CD4-positive, CD25-positive, alpha-beta regulatory T cell (primary cell): ENCODE data around the gene ESYT2. TPM values are rescaled to one million over a fixed set of nuclear protein-coding genes. Genes with fewer than 3 reads are reported as not detected.

ENCODE experiments used
- ATAC-seq, 2 donors: fragments of 150-1000 bp; cut with Tn5 transposase; one replicate each; pipeline ENCODE4 v1.10.0; 2021; ENCODE audit warnings: low read depth in 2 of 2, moderate number of reproducible peaks in 2 of 2, moderate library complexity in 1 of 2
- DNase-seq, 3 donors: peaks; one replicate each; pipeline versions ENCODE4 v3.0.0 to v3.0.0-alpha.2; 2012 to 2022; ENCODE audit warnings: mixed read lengths in 1 of 3
- H3K27ac ChIP-seq: one replicate; pipeline ENCODE4 v1.7.0; 2013; ENCODE audit warnings: mild to moderate bottlenecking, low read length; ENCODE audit not compliant: insufficient read depth, poor library complexity, severe bottlenecking
- H3K27me3 ChIP-seq: one replicate; pipeline ENCODE4 v1.7.0; 2013; ENCODE audit warnings: low read length; ENCODE audit not compliant: control insufficient read depth, insufficient read depth
- H3K36me3 ChIP-seq: one replicate; pipeline ENCODE4 v1.7.0; 2013; ENCODE audit warnings: mild to moderate bottlenecking, low read length, moderate library complexity; ENCODE audit not compliant: control insufficient read depth, insufficient read depth
- H3K4me1 ChIP-seq: 2 replicates; pipeline ENCODE4 v1.7.0; 2013; ENCODE audit warnings: mild to moderate bottlenecking, low read length; ENCODE audit not compliant: insufficient read depth, control insufficient read depth, poor library complexity, severe bottlenecking
- H3K4me3 ChIP-seq: one replicate; pipeline ENCODE4 v1.7.0; 2013; ENCODE audit warnings: low read depth, mild to moderate bottlenecking, low read length, moderate library complexity
- H3K9me3 ChIP-seq, 2 experiments: 1 replicate in 1 of 2; 2 replicates in 1 of 2; pipeline ENCODE4 v1.7.0; 2013; ENCODE audit warnings: low read length in 2 of 2, mild to moderate bottlenecking in 1 of 2, moderate library complexity in 1 of 2; ENCODE audit not compliant: control insufficient read depth in 2 of 2
- H3K27ac Mint-ChIP-seq, 3 donors: one replicate each; pipeline ENCODE4 v1.8.0; 2020 to 2022; ENCODE audit warnings: mild to moderate bottlenecking in 3 of 3, mixed read lengths in 3 of 3, moderate library complexity in 2 of 3
- H3K27me3 Mint-ChIP-seq: one replicate; pipeline ENCODE4 v1.8.0; 2022; ENCODE audit warnings: mild to moderate bottlenecking, mixed read lengths
- H3K36me3 Mint-ChIP-seq: one replicate; pipeline ENCODE4 v1.8.0; 2020; ENCODE audit warnings: mixed read lengths
- H3K4me1 Mint-ChIP-seq, 4 donors: one replicate each; pipeline ENCODE4 v1.8.0; 2020 to 2022; ENCODE audit warnings: mixed read lengths in 4 of 4, mild to moderate bottlenecking in 1 of 4
- H3K4me3 Mint-ChIP-seq, 4 donors: one replicate each; pipeline ENCODE4 v1.8.0; 2020 to 2022; ENCODE audit warnings: mild to moderate bottlenecking in 4 of 4, mixed read lengths in 4 of 4, moderate library complexity in 3 of 4
- H3K9me3 Mint-ChIP-seq, 7 donors: one replicate each; pipeline ENCODE4 v1.8.0; 2020 to 2022; ENCODE audit warnings: mixed read lengths in 7 of 7, mild to moderate bottlenecking in 3 of 7, moderate library complexity in 2 of 7
- polyA plus RNA-seq, 4 donors: library from polyadenylated mRNA; unstranded; fragments of 300-500 nt; fragmentation: Illumina TruSeq; gene quantifications; one replicate each; pipeline ENCODE4 v1.2.3, GENCODE V29; 2021
- total RNA-seq: library from RNA; stranded (reverse); gene quantifications from one replicate; pipeline ENCODE4 v1.2.3, GENCODE V29; 2022

ESYT2 gene
- total and polyA plus RNA-seq, 5 donors from 2014 or later, result 55.3 to 115 (median 71.4) TPM

DNA sequence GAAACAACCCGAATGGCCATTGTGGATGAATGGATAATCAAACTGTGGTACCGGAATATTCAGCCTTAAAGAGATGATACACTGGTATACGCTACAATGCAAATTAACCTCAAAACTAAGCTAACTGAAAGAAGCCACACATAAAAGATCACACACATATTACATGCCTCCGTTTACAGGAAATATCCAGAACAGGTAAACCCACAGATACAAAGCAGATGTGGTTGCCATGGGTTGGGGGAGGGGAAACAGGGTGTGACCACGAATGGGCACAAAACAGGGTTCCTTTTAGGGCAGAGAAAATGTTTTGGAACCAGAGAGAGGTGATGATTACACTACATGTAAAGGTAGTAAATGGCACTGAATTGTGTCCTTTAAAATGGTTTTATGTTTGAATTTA lies 16.6 kb downstream of the ESYT2 start:
- Histone ChIP-seq H3K9me3 (no peaks in the 10 kb centered on the region), H3K4me1 (peaks cover 92% of the 10 kb centered on the region), H3K27ac (peak overlapping the region; percentile 85), H3K4me3 (peak overlapping the region; percentile 53), H3K36me3 (peaks cover 21% of the 10 kb centered on the region), H3K27me3 (no peaks in the 10 kb centered on the region)
- H3K9me3 Mint-ChIP-seq, result no peaks in the 10 kb centered on the region
- no peaks in the 10 kb centered on the region for H3K27me3 Mint-ChIP-seq
- peaks cover 34% of the 10 kb centered on the region for H3K36me3 Mint-ChIP-seq
- ATAC-seq, result peak; percentile 80
- peak overlapping the region; percentile 94 to 99 (median 99) for H3K27ac Mint-ChIP-seq
- peaks cover 55 to 96% (median 78%) of the 10 kb centered on the region in 4 donors for H3K4me1 Mint-ChIP-seq
- peak; percentile 49 to 94 (median 92) for DNase-seq
- H3K4me3 Mint-ChIP-seq, result peak overlapping the region; percentile 79 to 93 (median 85)

DNA sequence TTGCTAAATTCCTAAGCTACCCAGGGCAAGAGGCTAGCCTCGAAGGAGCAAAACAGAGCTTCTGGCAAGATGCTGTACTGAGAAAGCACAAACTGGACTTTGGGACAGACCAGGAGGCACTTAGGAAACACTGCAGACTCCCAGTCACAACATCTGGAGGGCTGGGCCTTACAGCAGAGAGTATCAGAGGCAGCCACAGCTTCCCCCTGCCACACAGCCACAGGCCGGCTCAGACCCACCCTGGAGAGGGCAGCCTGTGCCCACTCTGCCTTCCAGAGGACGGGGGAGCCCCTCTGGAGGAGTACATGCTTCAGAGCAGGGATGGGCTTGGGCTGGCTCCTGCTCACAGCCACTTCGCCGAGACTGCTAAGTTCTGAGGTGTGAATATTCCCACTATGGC lies 17.4 kb downstream of the ESYT2 start:
- Histone ChIP-seq H3K27me3 (no peaks in the 10 kb centered on the region), H3K36me3 (peaks cover 25% of the 10 kb centered on the region), H3K4me1 (peaks cover 86% of the 10 kb centered on the region), H3K4me3 (peak overlapping the region; percentile 53), H3K27ac (peak overlapping the region; percentile 85), H3K9me3 (no peaks in the 10 kb centered on the region)
- ATAC-seq, result no peak
- Mint-ChIP-seq H3K27ac (peak overlapping the region; percentile 94 to 99 (median 99)), H3K36me3 (peaks cover 34% of the 10 kb centered on the region), H3K4me3 (peak overlapping the region; percentile 79 to 93 (median 85)), H3K27me3 (no peaks in the 10 kb centered on the region), H3K4me1 (peaks cover 51 to 91% (median 74%) of the 10 kb centered on the region in 4 donors), H3K9me3 (no peaks in the 10 kb centered on the region)
- DNase-seq, result no peak

DNA sequence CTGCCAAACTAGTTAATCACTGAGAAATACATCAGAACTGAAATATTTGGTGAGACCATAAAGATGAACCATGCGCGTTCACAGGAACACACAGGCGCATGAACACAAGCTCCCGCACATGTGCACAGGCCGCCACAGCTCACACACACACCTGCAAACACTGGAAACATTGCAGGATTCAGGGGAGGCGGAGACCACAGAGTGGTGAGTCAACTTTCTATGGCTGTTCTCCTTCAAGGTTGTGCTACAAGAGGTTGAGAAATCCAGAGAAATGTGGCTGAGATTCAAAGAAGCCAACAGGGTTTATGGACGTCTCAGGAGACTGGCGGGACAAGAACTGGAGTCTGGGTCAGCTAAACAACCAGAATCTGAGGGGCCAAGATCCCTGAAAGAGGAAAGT lies 17.8 kb downstream of the ESYT2 start:
- ATAC-seq, result no peak
- Histone ChIP-seq H3K27me3 (no peaks in the 10 kb centered on the region), H3K36me3 (peaks cover 25% of the 10 kb centered on the region), H3K4me1 (peaks cover 82% of the 10 kb centered on the region), H3K9me3 (no peaks in the 10 kb centered on the region), H3K4me3 (peak overlapping the region; percentile 53), H3K27ac (peak overlapping the region; percentile 85)
- peaks cover 34% of the 10 kb centered on the region for H3K36me3 Mint-ChIP-seq
- H3K4me1 Mint-ChIP-seq, result peaks cover 51 to 89% (median 70%) of the 10 kb centered on the region in 4 donors
- H3K27ac Mint-ChIP-seq, result peak overlapping the region; percentile 94 to 99 (median 99)
- H3K27me3 Mint-ChIP-seq, result no peaks in the 10 kb centered on the region
- peak overlapping the region; percentile 79 to 93 (median 85) for H3K4me3 Mint-ChIP-seq
- no peaks in the 10 kb centered on the region for H3K9me3 Mint-ChIP-seq
- DNase-seq, result no peak

DNA sequence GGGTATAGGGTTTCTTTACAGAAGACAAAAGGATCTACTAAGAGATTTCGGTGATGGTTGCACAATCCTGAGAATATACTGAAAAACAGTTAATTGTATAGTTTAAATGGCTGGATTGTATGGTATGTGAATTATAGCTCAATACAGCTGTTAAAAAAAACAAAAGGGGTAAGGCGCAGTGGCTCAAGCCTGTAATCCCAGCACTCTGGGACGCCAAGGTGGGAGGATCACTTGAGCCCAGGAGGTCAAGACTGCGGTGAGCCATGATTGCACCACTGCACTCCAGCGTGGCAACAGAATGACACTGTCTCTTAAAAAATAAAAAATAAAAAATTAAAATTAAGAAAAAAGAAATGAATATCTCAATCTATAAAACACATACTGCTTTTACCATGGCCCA lies 18.5 kb downstream of the ESYT2 start:
- no peak for DNase-seq
- peak overlapping the region; percentile 54 to 79 (median 76) for H3K4me3 Mint-ChIP-seq
- H3K27ac Mint-ChIP-seq, result peak overlapping the region; percentile 94 to 99 (median 99)

DNA sequence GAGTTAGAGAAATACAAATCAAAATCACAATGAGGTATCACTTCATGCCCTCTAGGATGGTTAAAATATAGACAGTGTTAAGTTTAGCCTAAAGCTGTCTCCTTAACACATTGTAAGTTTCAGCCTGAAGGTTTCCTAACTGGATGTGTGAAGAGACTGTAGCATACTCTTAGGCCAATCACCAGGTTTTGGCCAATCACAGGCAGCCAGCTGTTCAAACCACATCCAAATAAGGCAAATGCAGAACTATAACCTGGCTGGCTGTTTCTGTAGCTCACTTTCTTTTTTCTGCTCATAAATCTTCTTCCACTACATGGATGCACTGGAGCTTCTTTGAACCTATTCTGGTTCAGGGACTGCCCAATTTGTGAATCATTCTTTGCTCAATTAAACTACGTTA lies 19.7 kb downstream of the ESYT2 start:
- Mint-ChIP-seq H3K4me1 (peaks cover 54 to 87% (median 62%) of the 10 kb centered on the region in 4 donors), H3K9me3 (no peaks in the 10 kb centered on the region), H3K27ac (peak overlapping the region; percentile 90 to 99 (median 99)), H3K27me3 (no peaks in the 10 kb centered on the region), H3K36me3 (peaks cover 40% of the 10 kb centered on the region), H3K4me3 (peak overlapping the region; percentile 54 to 77 (median 66))
- Histone ChIP-seq H3K4me1 (peaks cover 63% of the 10 kb centered on the region), H3K27me3 (no peaks in the 10 kb centered on the region), H3K9me3 (no peaks in the 10 kb centered on the region), H3K4me3 (peak overlapping the region; percentile 49), H3K27ac (peak overlapping the region; percentile 85), H3K36me3 (peaks cover 29% of the 10 kb centered on the region)
- DNase-seq, result peak in 1 of 3 donors; percentile 61
- ATAC-seq, result peak in 1 of 2 donors; percentile 10

More for the DNA sequence above, 18.5 kb downstream of the ESYT2 start:
- Histone ChIP-seq H3K36me3 (peaks cover 25% of the 10 kb centered on the region), H3K4me3 (peak overlapping the region; percentile 53), H3K27ac (peak overlapping the region; percentile 85), H3K4me1 (peaks cover 76% of the 10 kb centered on the region), H3K9me3 (no peaks in the 10 kb centered on the region), H3K27me3 (no peaks in the 10 kb centered on the region)
- Mint-ChIP-seq H3K36me3 (peaks cover 38% of the 10 kb centered on the region), H3K4me1 (peaks cover 55 to 87% (median 67%) of the 10 kb centered on the region in 4 donors), H3K27me3 (no peaks in the 10 kb centered on the region), H3K9me3 (no peaks in the 10 kb centered on the region)
- ATAC-seq, result no peak

DNA sequence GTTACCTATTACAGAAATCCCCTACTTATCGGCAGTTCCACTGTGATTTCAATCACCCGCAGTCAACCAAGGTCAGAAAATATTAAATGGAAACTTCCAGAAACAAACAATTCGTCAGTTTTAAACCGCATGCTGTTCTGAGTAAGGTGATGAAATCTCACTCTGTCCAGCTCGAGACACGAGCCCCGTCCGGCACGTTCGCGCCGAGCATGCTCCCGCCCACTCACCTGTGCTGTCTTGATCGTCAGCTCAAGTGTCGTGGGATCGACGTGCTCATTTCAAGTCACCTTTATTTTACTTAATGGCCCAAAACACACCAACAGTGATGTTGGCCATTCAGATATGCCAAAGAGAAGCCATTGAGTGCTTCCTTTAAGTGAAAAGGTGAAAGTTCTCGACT lies 21.2 kb downstream of the ESYT2 start:
- Histone ChIP-seq H3K27me3 (no peaks in the 10 kb centered on the region), H3K4me3 (no peak overlapping the region), H3K36me3 (peaks cover 34% of the 10 kb centered on the region), H3K9me3 (no peaks in the 10 kb centered on the region), H3K27ac (peak overlapping the region; percentile 35), H3K4me1 (peaks cover 54% of the 10 kb centered on the region)
- H3K36me3 Mint-ChIP-seq, result peaks cover 39% of the 10 kb centered on the region
- no peaks in the 10 kb centered on the region for H3K27me3 Mint-ChIP-seq
- H3K27ac Mint-ChIP-seq, result peak overlapping the region in 2 of 3 donors; percentile 20 to 99
- H3K9me3 Mint-ChIP-seq, result no peaks in the 10 kb centered on the region
- DNase-seq (no peak), ATAC-seq (no peak)
- H3K4me1 Mint-ChIP-seq, result peaks cover 49 to 82% (median 57%) of the 10 kb centered on the region in 4 donors
- H3K4me3 Mint-ChIP-seq, result peak overlapping the region in 1 of 4 donors; percentile 58

DNA sequence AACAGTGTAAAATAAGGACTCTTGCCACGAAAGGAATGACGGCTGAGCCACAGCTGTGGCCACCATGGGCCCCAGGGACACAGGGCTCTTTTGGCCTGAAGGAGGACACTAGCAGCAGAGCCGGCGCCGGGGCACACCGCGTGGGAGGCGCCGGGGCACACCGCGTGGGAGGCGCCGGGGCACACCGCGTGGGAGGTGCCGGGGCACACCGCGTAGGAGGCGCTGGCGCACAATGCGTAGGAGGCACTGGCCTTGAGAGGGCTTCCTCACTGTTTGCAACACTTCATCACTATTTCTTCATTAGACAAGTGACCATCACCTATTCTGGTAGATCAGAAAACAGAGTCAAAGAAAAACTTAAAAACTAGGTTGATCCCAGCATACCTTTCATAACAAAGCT lies 23.4 kb downstream of the ESYT2 start:
- Mint-ChIP-seq H3K27me3 (no peaks in the 10 kb centered on the region), H3K27ac (no peak overlapping the region), H3K4me1 (peaks cover 41 to 82% (median 53%) of the 10 kb centered on the region in 4 donors), H3K36me3 (peaks cover 39% of the 10 kb centered on the region), H3K9me3 (no peaks in the 10 kb centered on the region), H3K4me3 (no peak overlapping the region)
- no peak overlapping the region for H3K4me3 ChIP-seq
- DNase-seq, result no peak
- peaks cover 52% of the 10 kb centered on the region for H3K4me1 ChIP-seq
- H3K36me3 ChIP-seq, result peaks cover 29% of the 10 kb centered on the region
- no peak for ATAC-seq
- no peak overlapping the region for H3K27ac ChIP-seq
- no peaks in the 10 kb centered on the region for H3K9me3 ChIP-seq
- H3K27me3 ChIP-seq, result no peaks in the 10 kb centered on the region

DNA sequence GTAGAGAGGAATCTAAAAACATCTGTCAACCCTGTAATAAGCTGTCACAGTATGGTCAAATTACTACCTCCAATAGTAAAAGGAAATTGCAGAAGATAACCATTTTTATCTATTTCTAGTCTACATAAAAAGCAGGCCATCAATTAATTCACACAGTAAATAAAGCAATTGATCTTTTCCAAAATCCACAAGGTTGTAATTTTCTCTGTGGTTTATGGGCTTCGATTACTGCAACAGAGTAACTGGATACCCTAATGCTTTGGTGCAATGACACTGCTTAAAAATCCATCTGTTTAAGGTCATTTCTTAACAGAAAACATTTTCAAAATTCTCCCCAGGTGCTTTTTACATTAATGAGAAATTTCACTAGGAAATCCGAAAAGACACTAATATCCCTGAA lies 23.9 kb downstream of the ESYT2 start:
- H3K36me3 Mint-ChIP-seq, result peaks cover 35% of the 10 kb centered on the region
- peaks cover 37 to 78% (median 51%) of the 10 kb centered on the region in 4 donors for H3K4me1 Mint-ChIP-seq
- H3K27me3 Mint-ChIP-seq, result no peaks in the 10 kb centered on the region
- Histone ChIP-seq H3K9me3 (no peaks in the 10 kb centered on the region), H3K27me3 (no peaks in the 10 kb centered on the region), H3K4me1 (peaks cover 49% of the 10 kb centered on the region), H3K36me3 (peaks cover 29% of the 10 kb centered on the region), H3K4me3 (no peak overlapping the region), H3K27ac (no peak overlapping the region)
- ATAC-seq (no peak), DNase-seq (no peak)
- H3K9me3 Mint-ChIP-seq, result no peaks in the 10 kb centered on the region
- peak overlapping the region; percentile 31 to 73 (median 57) for H3K27ac Mint-ChIP-seq
- peak overlapping the region in 1 of 4 donors; percentile 27 for H3K4me3 Mint-ChIP-seq
